Spleen (tissue), 11 donors: ENCODE measurements around the gene PLS3. TPM values are rescaled to one million over a fixed set of nuclear protein-coding genes. Genes with fewer than 3 reads are reported as not detected.

ENCODE experiments used
- DNase-seq: peaks from one replicate; pipeline ENCODE4 v3.0.0-alpha.2; 2020
- H3K27ac ChIP-seq, 8 donors: fragments of 200-600 bp; sonication (generic) in 7 of 8; 1 replicate in 4 of 8; 2 replicates in 4 of 8; pipeline versions ENCODE4 v1.5.0 to v1.8.0; 2016 to 2021; ENCODE audit warnings: inconsistent platforms in 4 of 8, mild to moderate bottlenecking in 4 of 8, moderate library complexity in 1 of 8
- H3K27me3 ChIP-seq, 7 donors: fragments of 200-600 bp; sonication (generic) in 6 of 7; replicated peaks in 1 of 7; 1 replicate in 4 of 7; 2 replicates in 3 of 7; pipeline versions ENCODE4 v1.5.0 to v1.8.0; 2016 to 2021; ENCODE audit warnings: inconsistent platforms in 3 of 7, mild to moderate bottlenecking in 1 of 7
- H3K36me3 ChIP-seq, 6 donors: fragments of 200-600 bp; sonication (generic) in 5 of 6; 1 replicate in 4 of 6; 2 replicates in 2 of 6; pipeline versions ENCODE4 v1.5.0 to v1.8.0; 2016 to 2021; ENCODE audit warnings: inconsistent platforms in 2 of 6
- H3K4me1 ChIP-seq, 6 donors: fragments of 200-600 bp; sonication (generic) in 5 of 6; 1 replicate in 3 of 6; 2 replicates in 3 of 6; pipeline versions ENCODE4 v1.5.0 to v1.8.0; 2016 to 2021; ENCODE audit warnings: inconsistent platforms in 3 of 6
- H3K4me3 ChIP-seq, 8 donors: fragments of 200-600 bp; sonication (generic) in 7 of 8; 1 replicate in 4 of 8; 2 replicates in 4 of 8; pipeline versions ENCODE4 v1.5.0 to v1.8.0; 2016 to 2021; ENCODE audit warnings: inconsistent platforms in 4 of 8, mild to moderate bottlenecking in 4 of 8, moderate library complexity in 2 of 8
- H3K9me3 ChIP-seq, 8 donors: fragments of 200-600 bp; sonication (generic) in 7 of 8; 1 replicate in 4 of 8; 2 replicates in 4 of 8; pipeline versions ENCODE4 v1.5.0 to v1.8.0; 2016 to 2021; ENCODE audit warnings: inconsistent platforms in 4 of 8
- POLR2A ChIP-seq, 3 donors: fragments of 450-650 bp; IDR thresholded peaks; one replicate each; pipeline ENCODE4 v1.5.1; 2017; ENCODE audit warnings: antibody characterized with exemption in 3 of 3, mild to moderate bottlenecking in 1 of 3
- POLR2AphosphoS5 ChIP-seq, 3 donors: sonication (generic); formaldehyde crosslinking; IDR thresholded peaks; one replicate each; pipeline ENCODE4 v1.5.1; 2017; ENCODE audit warnings: antibody characterized with exemption in 3 of 3
- WGBS, 5 donors: extraction: QIAGEN DNeasy Blood & Tissue Kit in 3 of 5; methylation state at CpG; one replicate each; pipeline versions ENCODE4 v1.1.5 to v1.1.7; 2013 to 2018; 5-methylcytosine and 5-hydroxymethylcytosine counted together
- intact Hi-C: fragments of 100-400 bp; cut with DNase I; formaldehyde crosslinking; loops from one replicate; pipeline ENCODE4 v1.15.0; 2023; ENCODE audit warnings: low total_unique reads
- polyA plus RNA-seq, 3 donors: library from polyadenylated mRNA; stranded (reverse); fragments of 200-250 nt; gene quantifications; one replicate each; pipeline ENCODE4 v1.2.1, GENCODE V29; 2013
- total RNA-seq, 7 donors: library from RNA; depleted of rRNA in 3 of 7; stranded (reverse); fragments of >200 nt in 3 of 7; fragmentation: NEBNext Ultra II Directional in 4 of 7; extraction: Animal tissue kit (Norgen Biotek cat#: 25700) in 4 of 7; gene quantifications; one replicate each; pipeline versions ENCODE4 v1.1.0 to v1.2.1, GENCODE V29; 2016 to 2021
- TF ChIP-seq, protein P1 (sequence below), 11 experiments: fragments of 200-600 bp in 7 of 11; fragments of 450-650 bp in 4 of 11; sonication (generic) in 4 of 11; IDR thresholded peaks in 8 of 11; conservative IDR thresholded peaks in 3 of 11; 1 replicate in 7 of 11; 2 replicates in 4 of 11; pipeline versions ENCODE4 v1.4.0 to v1.8.0; 2016 to 2021; ENCODE audit warnings: antibody characterized with exemption in 11 of 11, inconsistent platforms in 4 of 11, mild to moderate bottlenecking in 1 of 11
- donor health status: healthy with polysubstance abuse.
- donor health status: DM: no; HTN: no; CAD: no; lungs with moderate emphysema.
- donor health status: DM: no; HTN: no; CAD: no.
- donor health status: Bipolar disorder and iron deficiency.
- donor health status: healthy.
- donor health status: DM: no; HTN: no; CAD: no.
- donor health status: DM: yes; HTN: yes; CAD: no.

PLS3 gene
- total and polyA plus RNA-seq, 10 donors = 20.3 to 159 (median 105) TPM

DNA sequence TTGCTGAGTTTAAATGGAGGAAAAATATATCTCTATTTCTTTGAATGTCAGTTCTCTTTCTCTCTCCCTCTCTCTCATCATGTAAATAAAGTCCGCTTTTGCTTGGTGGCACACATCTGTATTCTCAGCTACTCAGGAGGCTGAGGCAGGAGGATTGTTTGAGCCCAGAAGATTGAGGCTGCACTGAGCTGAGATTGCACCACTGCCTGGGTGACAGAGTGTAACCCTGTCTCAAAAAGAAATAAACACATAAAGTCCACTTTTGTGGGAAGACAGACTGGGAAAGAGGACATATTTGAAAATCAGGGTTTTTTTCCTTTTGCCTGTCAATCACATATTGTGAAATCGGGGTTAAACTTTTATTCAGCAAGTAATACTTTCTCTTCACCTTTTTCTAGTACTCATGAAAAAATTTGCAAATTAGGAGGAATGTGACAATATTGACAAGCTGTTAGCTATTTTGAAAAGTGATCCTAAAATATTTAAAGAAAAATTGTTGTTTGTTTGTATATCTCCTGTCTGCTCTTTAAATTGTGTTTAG, 42.6 kb downstream of the PLS3 start:
- no peaks in the 10 kb centered on the region for H3K9me3 ChIP-seq
- H3K27me3 ChIP-seq = peaks cover 0 to 12% (median 0%) of the 10 kb centered on the region in 7 donors
- H3K4me1 ChIP-seq = no peaks in the 10 kb centered on the region
- intact Hi-C loops = no loop called here
- H3K36me3 ChIP-seq = no peaks in the 10 kb centered on the region
- no peak overlapping the region for H3K4me3 ChIP-seq
- H3K27ac ChIP-seq = no peak overlapping the region
- no peak for DNase-seq
- TF ChIP-seq, protein P1, sequence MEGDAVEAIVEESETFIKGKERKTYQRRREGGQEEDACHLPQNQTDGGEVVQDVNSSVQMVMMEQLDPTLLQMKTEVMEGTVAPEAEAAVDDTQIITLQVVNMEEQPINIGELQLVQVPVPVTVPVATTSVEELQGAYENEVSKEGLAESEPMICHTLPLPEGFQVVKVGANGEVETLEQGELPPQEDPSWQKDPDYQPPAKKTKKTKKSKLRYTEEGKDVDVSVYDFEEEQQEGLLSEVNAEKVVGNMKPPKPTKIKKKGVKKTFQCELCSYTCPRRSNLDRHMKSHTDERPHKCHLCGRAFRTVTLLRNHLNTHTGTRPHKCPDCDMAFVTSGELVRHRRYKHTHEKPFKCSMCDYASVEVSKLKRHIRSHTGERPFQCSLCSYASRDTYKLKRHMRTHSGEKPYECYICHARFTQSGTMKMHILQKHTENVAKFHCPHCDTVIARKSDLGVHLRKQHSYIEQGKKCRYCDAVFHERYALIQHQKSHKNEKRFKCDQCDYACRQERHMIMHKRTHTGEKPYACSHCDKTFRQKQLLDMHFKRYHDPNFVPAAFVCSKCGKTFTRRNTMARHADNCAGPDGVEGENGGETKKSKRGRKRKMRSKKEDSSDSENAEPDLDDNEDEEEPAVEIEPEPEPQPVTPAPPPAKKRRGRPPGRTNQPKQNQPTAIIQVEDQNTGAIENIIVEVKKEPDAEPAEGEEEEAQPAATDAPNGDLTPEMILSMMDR (IDR thresholded peaks at IDR 0.05 in 8 of 11, conservative IDR thresholded peaks at IDR 0.05 in 3 of 11) = no peak
- TF ChIP-seq POLR2AphosphoS5 (IDR thresholded peaks at IDR 0.05) (no peak), POLR2A (IDR thresholded peaks at IDR 0.05) (no peak)
- 80 to 98% (median 89%) methylated on average over 2 of the region's 2 CpGs for WGBS, 5 donors

DNA sequence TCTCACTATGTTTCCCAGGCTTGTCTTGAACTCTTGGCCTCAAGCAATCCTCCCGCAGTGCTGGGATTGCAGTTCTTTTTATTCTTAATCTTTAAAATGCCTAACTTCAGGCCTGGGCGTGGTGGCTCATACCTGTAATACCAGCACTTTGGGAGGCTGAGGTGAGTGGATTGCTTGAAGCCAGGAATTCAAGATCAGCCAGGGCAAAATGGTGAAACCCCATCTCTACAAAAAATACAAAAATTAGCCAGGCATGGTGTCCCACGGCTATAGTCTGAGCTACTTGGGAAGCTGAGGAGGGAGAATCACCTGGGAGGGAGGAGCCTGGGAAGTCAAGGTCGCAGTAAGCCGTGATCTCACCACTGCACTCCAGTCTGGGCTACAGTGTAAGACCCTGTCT, 45.9 kb downstream of the PLS3 start:
- Histone ChIP-seq H3K9me3 (no peaks in the 10 kb centered on the region), H3K27me3 (peaks cover 0 to 11% (median 0%) of the 10 kb centered on the region in 7 donors), H3K27ac (no peak overlapping the region), H3K36me3 (no peaks in the 10 kb centered on the region), H3K4me1 (no peaks in the 10 kb centered on the region), H3K4me3 (no peak overlapping the region)
- 57 to 98% (median 86%) methylated on average over 5 of the region's 5 CpGs for WGBS, 5 donors
- TF ChIP-seq, protein P1 (IDR thresholded peaks at IDR 0.05 in 8 of 11, conservative IDR thresholded peaks at IDR 0.05 in 3 of 11) = no peak
- no peak for DNase-seq
- intact Hi-C loops = no loop called here

DNA sequence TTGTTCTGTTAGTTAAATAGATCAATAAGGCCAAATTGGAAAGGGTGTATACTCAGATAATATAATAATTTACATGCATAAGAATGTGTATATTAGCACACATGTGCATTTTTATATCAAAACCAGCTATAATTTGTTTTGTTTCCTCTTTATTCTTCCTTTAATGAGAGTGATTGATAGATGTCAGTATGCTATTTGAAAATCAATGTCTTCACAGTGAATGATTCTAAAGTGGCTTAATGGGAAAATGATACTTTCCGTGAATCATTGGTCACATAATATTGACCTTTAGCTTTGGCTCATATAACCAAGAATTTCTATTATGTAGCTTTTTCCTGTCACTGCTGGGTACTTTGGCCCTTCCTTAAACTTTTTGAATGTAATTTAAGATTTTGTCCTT, 48.6 kb downstream of the PLS3 start:
- H3K36me3 ChIP-seq = no peaks in the 10 kb centered on the region
- H3K27ac ChIP-seq = no peak overlapping the region
- H3K27me3 ChIP-seq = peaks cover 0 to 17% (median 0%) of the 10 kb centered on the region in 7 donors
- H3K4me1 ChIP-seq = no peaks in the 10 kb centered on the region
- TF ChIP-seq POLR2AphosphoS5 (IDR thresholded peaks at IDR 0.05) (no peak), POLR2A (IDR thresholded peaks at IDR 0.05) (no peak)
- TF ChIP-seq, protein P1 (IDR thresholded peaks at IDR 0.05 in 8 of 11, conservative IDR thresholded peaks at IDR 0.05 in 3 of 11) = no peak
- WGBS, 5 donors = 62 to 82% (median 81%) methylated on average over 1 of the region's 1 CpG
- intact Hi-C loops = no loop called here
- no peaks in the 10 kb centered on the region for H3K9me3 ChIP-seq
- DNase-seq = no peak
- no peak overlapping the region for H3K4me3 ChIP-seq

DNA sequence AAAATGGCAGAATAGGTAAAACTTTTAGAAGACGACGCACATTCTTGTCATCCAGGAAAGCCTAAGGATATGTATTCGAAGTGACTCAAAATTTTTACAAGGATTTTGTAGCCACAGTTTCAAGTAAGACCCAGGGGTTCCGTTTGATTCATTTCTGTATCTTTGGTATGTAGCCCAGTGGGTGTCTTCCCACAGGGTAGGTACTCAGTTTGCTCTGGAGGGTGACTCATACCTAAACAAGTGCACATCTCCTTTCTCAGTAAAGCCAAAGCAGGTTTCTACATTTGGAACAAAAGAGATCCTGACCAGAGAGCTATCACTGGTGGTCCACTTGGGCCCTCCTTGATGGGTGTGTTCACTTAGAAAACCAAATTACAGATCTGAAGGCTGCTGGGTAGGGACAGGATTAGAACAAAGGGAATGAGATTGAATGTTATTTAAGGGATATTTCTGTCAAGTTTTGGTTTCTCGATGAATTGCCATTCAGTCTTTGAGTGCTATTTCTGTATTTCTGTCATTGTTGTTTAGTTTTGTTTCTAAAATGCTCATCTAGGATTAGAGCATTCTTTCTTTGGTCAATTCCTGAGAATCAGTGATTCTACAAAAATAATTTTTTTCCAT, 56.1 kb downstream of the PLS3 start:
- intact Hi-C loops = no loop called here
- 55 to 85% (median 76%) methylated on average over 5 of the region's 5 CpGs for WGBS, 5 donors
- Histone ChIP-seq H3K27ac (peak overlapping the region in 5 of 8 donors; percentile 39 to 67 (median 55)), H3K4me3 (no peak overlapping the region), H3K27me3 (peaks cover 0 to 22% (median 0%) of the 10 kb centered on the region in 7 donors), H3K9me3 (no peaks in the 10 kb centered on the region), H3K36me3 (no peaks in the 10 kb centered on the region), H3K4me1 (peaks cover 0 to 3% (median 0%) of the 10 kb centered on the region in 6 donors)
- DNase-seq = no peak
- TF ChIP-seq, protein P1 (IDR thresholded peaks at IDR 0.05 in 8 of 11, conservative IDR thresholded peaks at IDR 0.05 in 3 of 11) = no peak
- no peak for TF ChIP-seq POLR2AphosphoS5 (IDR thresholded peaks at IDR 0.05)
